ENCODE measurements around the gene USP8.
"Not testable (repeated sequence)": the region's sequence is repeated elsewhere in the genome, so short reads cannot be mapped to it uniquely, and the experiment has no call there.

Gene USP8

GRCh38 chr15:50438251-50438650 lies 14.0 kb downstream of the USP8 start:
- DNase-seq (ENCODE audit: low read depth in 4 of 4, low spot score in 1 of 4): no peak

- no peak for DNase-seq (ENCODE audit: low read depth in 4 of 4, low spot score in 1 of 4)
These were observed 16.7 kb downstream of the USP8 start for GRCh38 chr15:50440932-50441331.

DNA sequence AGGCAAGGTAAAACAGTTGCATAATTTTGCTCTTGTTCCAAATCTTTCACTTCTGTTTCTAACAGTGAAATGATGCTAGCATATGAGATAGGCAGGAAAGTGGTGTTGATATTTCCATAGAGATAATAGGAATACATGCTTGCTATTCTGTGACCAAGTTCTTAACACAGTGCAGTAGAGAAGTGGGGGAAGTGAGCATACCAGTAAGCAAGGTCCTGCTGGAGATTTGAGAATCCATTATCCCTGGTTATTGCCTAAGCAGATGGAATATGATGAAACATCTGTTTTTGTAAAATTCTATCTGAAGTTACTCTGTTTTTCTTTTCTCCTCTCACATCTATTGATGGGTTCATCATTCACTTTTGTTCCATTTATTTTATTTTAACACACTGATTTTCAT lies 28.7 kb downstream of the USP8 start:
- DNase-seq (ENCODE audit: low read depth in 4 of 4, low spot score in 1 of 4): no peak

DNA sequence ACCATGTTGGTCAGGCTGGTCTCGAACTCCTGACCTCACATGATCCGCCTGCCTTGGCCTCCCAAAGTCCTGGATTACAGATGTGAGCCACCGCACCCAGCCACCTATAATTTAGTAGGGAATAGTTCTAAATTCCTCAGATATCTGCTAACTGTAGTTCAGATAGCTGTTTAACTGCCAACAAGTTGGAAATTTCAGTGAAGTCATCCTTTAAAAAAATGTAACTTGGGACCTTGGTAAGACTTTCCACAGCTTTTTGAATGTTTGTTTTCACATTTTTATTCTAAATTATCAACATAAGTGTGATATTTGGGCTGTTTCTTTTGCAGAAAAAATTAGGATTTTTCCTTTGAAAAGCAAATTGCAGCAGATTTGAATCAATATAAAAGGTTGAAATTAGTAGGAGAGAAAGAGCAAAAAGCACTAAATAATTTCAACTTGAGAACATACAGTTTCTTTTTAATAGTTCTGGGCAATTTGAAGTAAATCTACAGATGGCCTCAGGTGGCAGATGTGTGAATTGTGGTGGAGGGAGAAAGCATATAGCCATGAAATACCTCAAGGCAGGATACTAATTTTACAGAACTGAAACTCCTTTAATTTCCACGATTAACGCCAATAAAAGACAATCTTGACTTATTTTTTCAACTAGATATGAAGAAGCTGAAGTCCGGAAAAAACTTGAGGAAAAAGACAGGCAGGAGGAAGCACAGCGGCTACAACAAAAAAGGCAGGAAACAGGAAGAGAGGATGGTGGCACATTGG lies 34.3 kb downstream of the USP8 start:
- no peak for DNase-seq (ENCODE audit: low read depth in 4 of 4, low spot score in 1 of 4)

DNA sequence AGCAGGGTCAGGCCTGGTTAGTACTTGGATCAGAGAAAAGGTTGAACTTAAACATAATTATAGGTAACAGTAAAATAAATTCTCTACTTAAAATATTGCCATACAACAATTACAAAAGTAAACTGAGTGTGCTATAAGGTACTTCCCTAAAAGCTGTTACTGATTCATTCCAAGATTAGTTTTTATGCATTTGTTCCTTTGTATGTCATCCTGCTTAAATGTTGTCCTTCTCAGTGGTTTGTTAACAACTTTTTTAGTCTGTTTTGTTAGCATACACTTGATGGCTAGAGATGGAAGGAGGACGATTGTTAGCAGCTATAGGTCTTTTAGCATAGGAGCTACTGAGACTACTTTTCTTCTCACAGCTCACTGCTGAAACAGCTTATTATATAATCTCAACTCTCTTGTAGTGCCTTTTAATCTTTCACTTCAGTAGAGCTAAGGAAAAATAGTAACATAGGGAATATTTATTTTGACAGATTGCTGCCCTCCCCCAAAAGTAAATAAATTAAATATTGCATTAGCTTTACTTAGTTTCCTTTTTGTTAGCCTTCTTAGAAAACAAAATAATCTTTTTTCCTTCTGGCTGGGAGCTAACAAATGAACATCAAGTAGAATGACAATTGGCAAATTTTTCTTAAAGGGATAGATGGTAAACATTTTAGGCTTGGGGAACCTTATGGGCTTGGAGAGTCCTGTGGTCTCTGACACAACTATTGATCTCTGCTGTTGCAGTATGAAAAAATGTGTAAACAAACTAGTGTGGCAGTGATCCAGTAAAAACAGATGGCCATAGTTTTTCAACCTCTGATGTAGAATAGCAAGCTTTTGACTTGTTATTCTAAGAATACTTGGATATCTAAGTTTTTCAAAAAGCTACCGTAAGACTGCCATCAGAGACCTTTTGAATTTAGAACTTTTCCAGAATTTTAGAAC lies 39.5 kb downstream of the USP8 start:
- DNase-seq (ENCODE audit: low read depth in 4 of 4, low spot score in 1 of 4): no peak

- DNase-seq (ENCODE audit: low read depth in 4 of 4, low spot score in 1 of 4): no peak
These were observed 46.9 kb downstream of the USP8 start for GRCh38 chr15:50471072-50471471.

DNA sequence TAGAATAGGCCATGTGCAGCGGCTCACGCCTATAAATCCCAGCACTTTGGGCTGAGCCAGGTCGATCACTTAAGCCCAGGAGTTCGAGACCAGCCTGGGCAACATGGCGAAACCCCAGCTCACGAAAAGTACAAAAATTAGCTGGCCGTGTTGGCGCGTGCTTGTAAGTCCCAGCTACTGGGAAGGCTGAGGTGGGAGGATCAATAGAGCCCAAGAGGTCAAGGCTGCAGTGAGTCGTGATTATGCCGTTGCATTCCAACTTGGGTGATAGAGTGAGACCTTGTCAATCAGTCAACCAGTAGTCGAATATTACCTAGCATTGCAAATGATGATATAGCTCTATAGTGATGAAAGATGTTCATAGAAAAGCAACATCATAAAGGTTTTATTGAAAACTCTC lies 51.9 kb downstream of the USP8 start:
- no peak for DNase-seq (ENCODE audit: low read depth in 4 of 4, low spot score in 1 of 4)

GRCh38 chr15:50484781-50485180 lies 60.6 kb downstream of the USP8 start:
- no peak for DNase-seq (ENCODE audit: low read depth in 4 of 4, low spot score in 1 of 4)

- DNase-seq (ENCODE audit: low read depth in 4 of 4, low spot score in 1 of 4): no peak
These were observed 61.2 kb downstream of the USP8 start for GRCh38 chr15:50485389-50485788.

DNA sequence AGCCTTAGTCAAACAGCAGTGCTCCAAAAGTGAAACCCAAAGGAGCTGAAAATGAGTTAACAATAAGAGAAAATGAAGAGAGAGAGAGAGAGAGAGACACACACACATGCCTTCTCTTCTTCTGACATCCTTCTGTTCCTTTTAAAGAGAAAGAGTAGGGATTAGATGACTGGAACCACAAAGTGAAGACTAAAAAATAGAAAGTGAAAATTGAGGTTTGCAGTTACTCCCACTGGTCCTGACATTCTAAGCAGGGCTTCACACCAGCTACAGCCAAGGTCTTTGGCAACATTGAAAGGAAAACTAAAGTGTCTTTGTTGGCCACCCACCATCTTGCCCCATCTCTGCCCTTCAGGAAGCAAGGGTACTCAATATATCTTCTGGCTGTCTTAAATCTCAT lies 63.1 kb downstream of the USP8 start:
- no peak for DNase-seq (ENCODE audit: low read depth in 4 of 4, low spot score in 1 of 4)

GRCh38 chr15:50493625-50494024 lies 69.4 kb downstream of the USP8 start:
- DNase-seq (ENCODE audit: low read depth in 4 of 4, low spot score in 1 of 4): no peak

DNA sequence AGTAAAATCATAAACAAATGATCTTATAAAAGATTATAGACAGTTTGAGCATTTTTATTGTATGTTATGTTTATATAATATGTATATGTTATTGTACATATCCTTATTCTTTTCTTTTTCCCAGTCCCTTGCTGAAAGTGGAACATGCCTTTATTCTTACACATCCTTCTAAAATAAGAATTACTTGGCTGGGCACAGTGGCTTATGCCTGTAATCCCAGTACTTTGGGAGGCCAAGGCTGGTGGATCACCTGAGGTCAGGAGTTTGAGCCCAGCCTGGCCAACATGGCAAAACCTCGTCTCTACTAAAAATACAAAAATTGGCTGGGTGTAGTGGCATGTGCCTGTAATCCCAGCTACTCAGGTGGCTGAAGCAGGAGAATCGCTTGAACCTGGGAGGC lies 70.3 kb downstream of the USP8 start:
- DNase-seq (ENCODE audit: low read depth in 4 of 4, low spot score in 1 of 4): not testable (repeated sequence)

DNA sequence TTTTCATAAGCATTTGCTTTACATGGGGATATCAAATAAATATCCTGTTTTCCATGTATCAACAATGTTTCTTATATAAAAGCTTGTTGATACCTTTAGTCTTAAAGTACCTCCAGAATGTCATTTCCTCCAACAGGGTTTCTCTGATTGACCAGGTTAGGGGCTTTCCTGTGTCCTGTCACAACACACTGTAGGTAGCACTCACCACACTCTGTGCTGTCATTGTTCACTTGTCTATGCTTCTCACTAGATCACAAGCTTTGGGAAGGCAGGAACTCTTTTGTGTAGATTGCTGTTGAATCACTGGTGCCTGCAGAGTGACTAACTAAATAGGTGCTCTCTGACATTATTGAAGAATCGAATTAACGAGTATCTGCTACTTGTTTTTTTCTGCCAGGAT lies 72.5 kb downstream of the USP8 start:
- DNase-seq (ENCODE audit: low read depth in 4 of 4, low spot score in 1 of 4): no peak

DNA sequence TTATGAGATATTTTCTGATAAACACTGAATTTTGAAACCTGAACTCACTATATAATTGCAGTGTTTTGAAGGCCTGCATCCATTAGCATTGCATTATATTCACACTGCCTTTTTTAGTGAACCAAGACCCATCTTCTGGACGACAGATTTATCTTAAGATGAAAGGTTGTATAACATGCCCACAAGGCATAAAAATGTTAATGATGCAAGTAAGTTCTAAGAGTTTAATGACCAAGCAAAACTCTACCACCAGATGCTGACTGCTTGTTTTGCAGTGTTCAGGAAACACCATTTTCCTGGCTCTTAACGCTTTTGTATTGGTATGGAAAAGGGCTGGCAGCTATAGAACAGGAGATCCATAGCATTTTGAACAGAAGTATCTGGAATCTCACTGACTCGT lies 76.1 kb downstream of the USP8 start:
- no peak for DNase-seq (ENCODE audit: low read depth in 4 of 4, low spot score in 1 of 4)

GRCh38 chr15:50501815-50502214 lies 77.6 kb downstream of the USP8 start:
- no peak for DNase-seq (ENCODE audit: low read depth in 4 of 4, low spot score in 1 of 4)

- DNase-seq (ENCODE audit: low read depth in 4 of 4, low spot score in 1 of 4): no peak
These were observed 78.9 kb downstream of the USP8 start for GRCh38 chr15:50503144-50503543.

- not testable (repeated sequence) for DNase-seq (ENCODE audit: low read depth in 4 of 4, low spot score in 1 of 4)
These were observed 81.5 kb downstream of the USP8 start for GRCh38 chr15:50505656-50506055.

DNA sequence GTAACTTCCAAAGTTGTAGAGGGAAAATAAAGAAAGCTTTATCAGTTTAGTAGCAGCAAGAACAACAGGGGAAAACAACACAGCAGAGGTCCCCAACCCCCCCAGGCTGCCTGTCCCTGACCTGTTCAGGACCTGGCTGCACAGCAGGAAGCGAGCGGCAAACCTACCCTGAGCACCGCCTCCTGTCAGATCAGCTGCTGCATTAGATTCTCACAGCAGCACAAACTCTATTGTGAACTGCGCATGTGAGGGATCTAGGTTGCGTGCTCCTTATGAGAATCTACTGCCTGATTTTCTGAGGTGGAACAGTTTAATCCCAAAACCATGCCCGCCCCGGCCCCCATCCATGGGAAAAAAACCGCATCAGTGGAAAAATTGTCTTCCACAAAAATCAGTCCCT lies 81.9 kb downstream of the USP8 start:
- no peak for DNase-seq (ENCODE audit: low read depth in 4 of 4, low spot score in 1 of 4)

DNA sequence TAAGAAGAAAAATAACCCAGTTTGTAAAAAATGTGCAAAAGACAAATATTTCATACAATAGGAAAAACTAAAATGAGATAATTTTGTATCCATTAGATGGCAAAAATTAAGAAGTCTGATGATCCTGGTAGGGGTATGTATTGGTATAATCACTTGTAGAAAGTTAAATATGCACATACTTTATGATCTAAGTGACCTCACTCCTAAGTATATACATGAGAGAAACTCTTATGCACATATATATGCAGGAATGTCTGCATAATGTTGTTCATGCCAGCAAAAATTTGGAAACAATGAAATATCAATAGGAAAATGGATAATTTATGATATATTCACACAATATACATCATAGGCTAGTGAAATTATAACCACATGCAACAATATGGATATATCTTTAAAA lies 88.8 kb downstream of the USP8 start:
- DNase-seq (ENCODE audit: low read depth in 4 of 4, low spot score in 1 of 4): no peak

GRCh38 chr15:50519740-50520425 lies 95.7 kb downstream of the USP8 start:
- DNase-seq (ENCODE audit: low read depth in 4 of 4, low spot score in 1 of 4): no peak

- no peak for DNase-seq (ENCODE audit: low read depth in 4 of 4, low spot score in 1 of 4)
These were observed 99.6 kb downstream of the USP8 start for GRCh38 chr15:50523851-50524251.

- no peak for DNase-seq (ENCODE audit: low read depth in 4 of 4, low spot score in 1 of 4)
These were observed 107.0 kb downstream of the USP8 start for GRCh38 chr15:50531163-50531562.
